Small intestine (tissue), 7 donors: Measurements from ENCODE around the gene TESK1. TPM values are rescaled to one million over a fixed set of nuclear protein-coding genes. Genes with fewer than 3 reads are reported as not detected.
"Not testable (repeated sequence)": the region's sequence is repeated elsewhere in the genome, so short reads cannot be mapped to it uniquely, and the experiment has no call there.

Experiments used
- DNase-seq, 2 donors: peaks; one replicate each; pipeline versions ENCODE4 v3.0.0 to v3.0.0-alpha.2; 2013
- FAIRE-seq: peaks from 2 replicates; lab custom pipeline; 2012; peaks lifted over from hg19 to GRCh38; lab: Jason Lieb, UNC
- H3K27ac ChIP-seq, 3 donors: one replicate each; pipeline ENCODE4 v1.5.1; 2013; ENCODE audit warnings: low read length in 2 of 3, mild to moderate bottlenecking in 2 of 3, control low read depth in 1 of 3, inconsistent platforms in 1 of 3, low read depth in 1 of 3, moderate library complexity in 1 of 3
- H3K27me3 ChIP-seq, 3 donors: one replicate each; pipeline ENCODE4 v1.6.1; 2013; ENCODE audit warnings: low read length in 3 of 3, inconsistent platforms in 1 of 3; ENCODE audit not compliant: control insufficient read depth in 3 of 3, insufficient read depth in 3 of 3
- H3K36me3 ChIP-seq, 3 donors: one replicate each; pipeline ENCODE4 v1.6.1; 2013; ENCODE audit warnings: low read length in 3 of 3, inconsistent platforms in 1 of 3, low read depth in 1 of 3, mild to moderate bottlenecking in 1 of 3, moderate library complexity in 1 of 3; ENCODE audit not compliant: control insufficient read depth in 3 of 3, insufficient read depth in 2 of 3
- H3K4me1 ChIP-seq, 3 donors: one replicate each; pipeline ENCODE4 v1.6.1; 2013; ENCODE audit warnings: low read length in 2 of 3, inconsistent platforms in 1 of 3, low read depth in 1 of 3, mild to moderate bottlenecking in 1 of 3, moderate library complexity in 1 of 3; ENCODE audit not compliant: control insufficient read depth in 3 of 3, insufficient read depth in 2 of 3
- H3K4me3 ChIP-seq, 3 donors: one replicate each; pipeline ENCODE4 v1.5.1; 2013; ENCODE audit warnings: low read length in 3 of 3, control low read depth in 1 of 3, inconsistent platforms in 1 of 3, low read depth in 1 of 3, mild to moderate bottlenecking in 1 of 3, moderate library complexity in 1 of 3
- H3K9me3 ChIP-seq, 2 donors: one replicate each; pipeline ENCODE4 v1.6.1; 2013; ENCODE audit warnings: low read depth in 1 of 2, low read length in 1 of 2; ENCODE audit not compliant: control insufficient read depth in 2 of 2, insufficient read depth in 1 of 2
- WGBS, 3 donors: extraction: QIAGEN DNeasy Blood & Tissue Kit; methylation state at CpG; one replicate each; pipeline ENCODE4 v1.1.7; 2013; 5-methylcytosine and 5-hydroxymethylcytosine counted together
- polyA plus RNA-seq, 4 donors: library from polyadenylated mRNA; stranded (reverse) in 3 of 4; unstranded in 1 of 4; fragments of 200-250 nt in 3 of 4; fragments of 120-200 nt in 1 of 4; gene quantifications; one replicate each; pipeline versions ENCODE4 v1.2.1 to v1.2.3, GENCODE V29; 2013
- donor health status: healthy with polysubstance abuse.
- donor health status: control.
- donor health status: control.
- donor health status: Bipolar disorder and iron deficiency.
- donor health status: healthy.

Gene TESK1
- polyA plus RNA-seq, 4 donors: 22.4 to 53.0 (median 43.1) TPM

- Histone ChIP-seq H3K9me3 (no peaks in the 10 kb centered on the region), H3K4me1 (peaks cover 0 to 11% (median 0%) of the 10 kb centered on the region in 3 donors), H3K4me3 (peak overlapping the region; percentile 85 to 88 (median 86)), H3K36me3 (peaks cover 0 to 37% (median 11%) of the 10 kb centered on the region in 3 donors), H3K27ac (peak overlapping the region; percentile 23 to 76 (median 53)), H3K27me3 (no peaks in the 10 kb centered on the region)
- DNase-seq: peak; percentile 27 to 80
- WGBS, 3 donors: 0 to 1% (median 0%) methylated on average over 36 to 76 of the region's 76 CpGs
- no peak for FAIRE-seq
Measured at GRCh38 chr9:35605351-35606137, 482 bp downstream of the TESK1 start.

- DNase-seq: no peak
- Histone ChIP-seq H3K4me3 (peak overlapping the region; percentile 85 to 88 (median 86)), H3K27ac (peak overlapping the region in 2 of 3 donors; percentile 23 to 53), H3K4me1 (peaks cover 0 to 11% (median 0%) of the 10 kb centered on the region in 3 donors), H3K36me3 (peaks cover 0 to 40% (median 11%) of the 10 kb centered on the region in 3 donors), H3K27me3 (no peaks in the 10 kb centered on the region), H3K9me3 (no peaks in the 10 kb centered on the region)
- FAIRE-seq: no peak
- WGBS, 3 donors: 3 to 13% (median 9%) methylated on average over 5 of the region's 5 CpGs
Measured at GRCh38 chr9:35606138-35606504, 1.1 kb downstream of the TESK1 start.

GRCh38 chr9:35606726-35607125 lies 1.7 kb downstream of the TESK1 start:
- DNase-seq: no peak
- Histone ChIP-seq H3K36me3 (peaks cover 0 to 40% (median 11%) of the 10 kb centered on the region in 3 donors), H3K9me3 (no peaks in the 10 kb centered on the region), H3K27ac (no peak overlapping the region), H3K4me1 (peaks cover 0 to 11% (median 0%) of the 10 kb centered on the region in 3 donors), H3K4me3 (peak overlapping the region in 1 of 3 donors; percentile 86), H3K27me3 (no peaks in the 10 kb centered on the region)
- no peak for FAIRE-seq
- 75 to 85% (median 83%) methylated on average over 7 of the region's 7 CpGs for WGBS, 3 donors

- no peaks in the 10 kb centered on the region for H3K9me3 ChIP-seq
- peaks cover 0 to 11% (median 0%) of the 10 kb centered on the region in 3 donors for H3K4me1 ChIP-seq
- no peak overlapping the region for H3K27ac ChIP-seq
- H3K36me3 ChIP-seq: peaks cover 0 to 40% (median 11%) of the 10 kb centered on the region in 3 donors
- whole genome bisulfite sequencing, 3 donors: 88 to 95% (median 90%) methylated on average over 7 of the region's 7 CpGs
- DNase-seq: no peak
- H3K4me3 ChIP-seq: no peak overlapping the region
- H3K27me3 ChIP-seq: no peaks in the 10 kb centered on the region
- FAIRE-seq: no peak
Measured at GRCh38 chr9:35608221-35608620, 3.2 kb downstream of the TESK1 start.

GRCh38 chr9:35609001-35609819 lies 4.1 kb downstream of the TESK1 start:
- no peak overlapping the region for H3K4me3 ChIP-seq
- no peak for FAIRE-seq

GRCh38 chr9:35609820-35610163 lies 4.7 kb downstream of the TESK1 start:
- 73 to 87% (median 81%) methylated on average over 13 of the region's 13 CpGs for WGBS, 3 donors
- Histone ChIP-seq H3K27me3 (no peaks in the 10 kb centered on the region), H3K27ac (no peak overlapping the region), H3K36me3 (peaks cover 0 to 40% (median 11%) of the 10 kb centered on the region in 3 donors), H3K9me3 (no peaks in the 10 kb centered on the region), H3K4me1 (peaks cover 0 to 11% (median 0%) of the 10 kb centered on the region in 3 donors), H3K4me3 (no peak overlapping the region)
- FAIRE-seq (no peak), DNase-seq (no peak)

More at GRCh38 chr9:35609001-35609819, 4.1 kb downstream of the TESK1 start:
- no peak for DNase-seq
- peaks cover 0 to 11% (median 0%) of the 10 kb centered on the region in 3 donors for H3K4me1 ChIP-seq
- H3K27me3 ChIP-seq: no peaks in the 10 kb centered on the region
- no peak overlapping the region for H3K27ac ChIP-seq
- WGBS, 3 donors: 86 to 90% (median 89%) methylated on average over 23 to 31 of the region's 31 CpGs
- H3K36me3 ChIP-seq: peaks cover 0 to 40% (median 11%) of the 10 kb centered on the region in 3 donors
- H3K9me3 ChIP-seq: no peaks in the 10 kb centered on the region

- 15 to 17% (median 16%) methylated on average over 8 of the region's 8 CpGs for WGBS, 3 donors
Measured at GRCh38 chr9:35611230-35611797, 6.3 kb downstream of the TESK1 start.

GRCh38 chr9:35612066-35612465 lies 7.0 kb downstream of the TESK1 start:
- 89 to 93% (median 91%) methylated on average over 4 of the region's 4 CpGs for WGBS, 3 donors

More at GRCh38 chr9:35611230-35611797, 6.3 kb downstream of the TESK1 start:
- FAIRE-seq (no peak), DNase-seq (peak; percentile 47 to 52)
- Histone ChIP-seq H3K27ac (no peak overlapping the region), H3K36me3 (peaks cover 0 to 40% (median 11%) of the 10 kb centered on the region in 3 donors), H3K9me3 (no peaks in the 10 kb centered on the region), H3K4me1 (peaks cover 0 to 7% (median 0%) of the 10 kb centered on the region in 3 donors), H3K4me3 (no peak overlapping the region), H3K27me3 (peaks cover 0 to 9% (median 0%) of the 10 kb centered on the region in 3 donors)

More at GRCh38 chr9:35612066-35612465, 7.0 kb downstream of the TESK1 start:
- Histone ChIP-seq H3K36me3 (peaks cover 0 to 37% (median 11%) of the 10 kb centered on the region in 3 donors), H3K27me3 (peaks cover 0 to 16% (median 0%) of the 10 kb centered on the region in 3 donors)
- H3K27ac ChIP-seq, H3K9me3 ChIP-seq, H3K4me3 ChIP-seq, DNase-seq, H3K4me1 ChIP-seq, FAIRE-seq: not testable (repeated sequence)
